Sigmoid colon (tissue), 7 donors: ENCODE data around the gene LGMN. TPM values are rescaled to one million over a fixed set of nuclear protein-coding genes. Genes with fewer than 3 reads are reported as not detected.

Experiments used
- DNase-seq: peaks from one replicate; pipeline ENCODE4 v3.0.0-alpha.2; 2019
- H3K27ac ChIP-seq, 4 donors: fragments of 200-600 bp; sonication (generic); one replicate each; pipeline ENCODE4 v1.5.1; 2016 to 2019; ENCODE audit warnings: mild to moderate bottlenecking in 1 of 4
- H3K27me3 ChIP-seq, 3 donors: fragments of 200-600 bp; sonication (generic); one replicate each; pipeline ENCODE4 v1.5.1; 2019; ENCODE audit warnings: mild to moderate bottlenecking in 1 of 3
- H3K36me3 ChIP-seq, 4 donors: fragments of 200-600 bp; sonication (generic); one replicate each; pipeline ENCODE4 v1.5.1; 2016 to 2019
- H3K4me1 ChIP-seq, 4 donors: fragments of 200-600 bp; sonication (generic); one replicate each; pipeline ENCODE4 v1.5.1; 2017 to 2019
- H3K4me3 ChIP-seq, 4 donors: fragments of 200-600 bp; sonication (generic); one replicate each; pipeline ENCODE4 v1.5.1; 2017 to 2019; ENCODE audit warnings: mild to moderate bottlenecking in 2 of 4, moderate library complexity in 1 of 4
- H3K9me3 ChIP-seq, 4 donors: fragments of 200-600 bp in 3 of 4; sonication (generic) in 3 of 4; one replicate each; pipeline versions ENCODE4 v1.5.1 to v1.6.1; 2013 to 2019
- EP300 ChIP-seq, 4 donors: sonication (generic); formaldehyde crosslinking; IDR thresholded peaks; one replicate each; pipeline ENCODE4 v1.6.1; 2017; ENCODE audit warnings: antibody characterized with exemption in 4 of 4
- POLR2A ChIP-seq, 2 donors: fragments of 450-650 bp; IDR thresholded peaks; one replicate each; pipeline ENCODE4 v1.6.1; 2016; ENCODE audit warnings: antibody characterized with exemption in 2 of 2, mild to moderate bottlenecking in 2 of 2, moderate library complexity in 2 of 2
- POLR2AphosphoS5 ChIP-seq, 4 donors: sonication (generic); formaldehyde crosslinking; IDR thresholded peaks; one replicate each; pipeline ENCODE4 v1.6.1; 2017; ENCODE audit warnings: antibody characterized with exemption in 4 of 4
- WGBS, 2 donors: extraction: QIAGEN DNeasy Blood & Tissue Kit; methylation state at CpG; one replicate each; pipeline ENCODE4 v1.1.7; 2013; 5-methylcytosine and 5-hydroxymethylcytosine counted together
- intact Hi-C: fragments of 100-400 bp; cut with DNase I; formaldehyde crosslinking; loops from one replicate; pipeline ENCODE4 v1.15.1; 2023
- polyA plus RNA-seq, 3 donors: library from polyadenylated mRNA; stranded (reverse); fragments of 200-250 nt; gene quantifications; one replicate each; pipeline ENCODE4 v1.2.3, GENCODE V29; 2013
- total RNA-seq, 4 donors: library from RNA; depleted of rRNA; stranded (reverse); fragments of >200 nt; gene quantifications; one replicate each; pipeline ENCODE4 v1.1.0, GENCODE V29; 2016
- TF ChIP-seq, protein P1 (sequence below), 4 experiments: fragments of 450-650 bp in 3 of 4; fragments of 200-600 bp in 1 of 4; IDR thresholded peaks; one replicate each; pipeline ENCODE4 v1.5.1; 2016 to 2019; ENCODE audit warnings: antibody characterized with exemption in 4 of 4, mild to moderate bottlenecking in 3 of 4, moderate library complexity in 2 of 4
- donor health status: healthy with polysubstance abuse.
- donor health status: Bipolar disorder and iron deficiency.
- donor health status: healthy.

The LGMN gene
- total and polyA plus RNA-seq, 7 donors = 35.4 to 361 (median 74.1) TPM

DNA sequence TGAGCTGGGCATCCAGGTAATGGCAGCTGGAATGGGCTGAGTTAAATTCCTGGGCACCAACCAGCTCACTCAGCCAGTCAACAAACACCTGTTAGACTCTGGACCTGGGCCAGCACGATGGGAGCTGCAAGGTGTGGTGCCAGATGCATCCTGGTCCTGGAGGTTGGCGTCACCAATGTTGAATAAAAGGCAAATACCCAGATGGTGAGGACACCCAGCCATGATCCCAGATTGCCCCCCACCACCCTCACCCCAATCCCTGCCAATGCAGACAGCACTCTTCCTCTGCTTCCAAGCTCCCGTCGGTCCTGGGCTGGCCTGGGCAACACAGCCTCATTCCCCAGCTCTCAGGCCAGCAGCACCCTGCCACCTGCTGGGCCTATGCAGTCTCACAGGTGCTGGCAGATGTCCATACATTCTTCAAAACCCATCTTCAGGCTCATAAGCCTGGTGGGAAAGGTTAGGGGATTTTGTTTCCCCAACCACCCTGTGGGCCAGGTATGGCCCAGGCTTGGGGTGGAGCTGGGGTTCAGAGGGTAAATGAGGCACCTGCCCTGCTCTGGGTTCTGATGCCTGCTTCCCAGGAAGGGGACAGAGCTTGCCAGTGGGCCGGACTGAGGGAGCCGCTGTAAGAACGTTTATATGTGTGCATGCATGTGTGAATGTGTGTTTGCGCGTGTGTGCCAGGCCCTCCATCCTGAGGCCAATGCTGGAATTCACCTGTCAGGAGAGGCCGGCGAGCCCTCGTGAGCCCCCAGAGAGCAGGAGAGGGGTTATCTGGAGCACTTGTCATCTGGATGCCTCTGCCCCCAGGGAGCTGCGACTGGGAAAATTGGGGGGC, 58.0 kb downstream of the LGMN start:
- peak; percentile 63 for DNase-seq
- Histone ChIP-seq H3K9me3 (no peaks in the 10 kb centered on the region), H3K4me3 (no peak overlapping the region), H3K27ac (no peak overlapping the region), H3K4me1 (peaks cover 0 to 51% (median 47%) of the 10 kb centered on the region in 4 donors), H3K27me3 (no peaks in the 10 kb centered on the region), H3K36me3 (peaks cover 4 to 12% (median 7%) of the 10 kb centered on the region in 4 donors)
- TF ChIP-seq POLR2A (IDR thresholded peaks at IDR 0.05) = no peak
- TF ChIP-seq POLR2AphosphoS5 (IDR thresholded peaks at IDR 0.05) = peak in 1 of 4 donors; percentile 16
- TF ChIP-seq, protein P1, sequence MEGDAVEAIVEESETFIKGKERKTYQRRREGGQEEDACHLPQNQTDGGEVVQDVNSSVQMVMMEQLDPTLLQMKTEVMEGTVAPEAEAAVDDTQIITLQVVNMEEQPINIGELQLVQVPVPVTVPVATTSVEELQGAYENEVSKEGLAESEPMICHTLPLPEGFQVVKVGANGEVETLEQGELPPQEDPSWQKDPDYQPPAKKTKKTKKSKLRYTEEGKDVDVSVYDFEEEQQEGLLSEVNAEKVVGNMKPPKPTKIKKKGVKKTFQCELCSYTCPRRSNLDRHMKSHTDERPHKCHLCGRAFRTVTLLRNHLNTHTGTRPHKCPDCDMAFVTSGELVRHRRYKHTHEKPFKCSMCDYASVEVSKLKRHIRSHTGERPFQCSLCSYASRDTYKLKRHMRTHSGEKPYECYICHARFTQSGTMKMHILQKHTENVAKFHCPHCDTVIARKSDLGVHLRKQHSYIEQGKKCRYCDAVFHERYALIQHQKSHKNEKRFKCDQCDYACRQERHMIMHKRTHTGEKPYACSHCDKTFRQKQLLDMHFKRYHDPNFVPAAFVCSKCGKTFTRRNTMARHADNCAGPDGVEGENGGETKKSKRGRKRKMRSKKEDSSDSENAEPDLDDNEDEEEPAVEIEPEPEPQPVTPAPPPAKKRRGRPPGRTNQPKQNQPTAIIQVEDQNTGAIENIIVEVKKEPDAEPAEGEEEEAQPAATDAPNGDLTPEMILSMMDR (IDR thresholded peaks at IDR 0.05) = peak in 1 of 4 experiments; percentile 43
- WGBS, 2 donors = 64 to 78% methylated on average over 13 of the region's 13 CpGs
- intact Hi-C loops = no loop called here

DNA sequence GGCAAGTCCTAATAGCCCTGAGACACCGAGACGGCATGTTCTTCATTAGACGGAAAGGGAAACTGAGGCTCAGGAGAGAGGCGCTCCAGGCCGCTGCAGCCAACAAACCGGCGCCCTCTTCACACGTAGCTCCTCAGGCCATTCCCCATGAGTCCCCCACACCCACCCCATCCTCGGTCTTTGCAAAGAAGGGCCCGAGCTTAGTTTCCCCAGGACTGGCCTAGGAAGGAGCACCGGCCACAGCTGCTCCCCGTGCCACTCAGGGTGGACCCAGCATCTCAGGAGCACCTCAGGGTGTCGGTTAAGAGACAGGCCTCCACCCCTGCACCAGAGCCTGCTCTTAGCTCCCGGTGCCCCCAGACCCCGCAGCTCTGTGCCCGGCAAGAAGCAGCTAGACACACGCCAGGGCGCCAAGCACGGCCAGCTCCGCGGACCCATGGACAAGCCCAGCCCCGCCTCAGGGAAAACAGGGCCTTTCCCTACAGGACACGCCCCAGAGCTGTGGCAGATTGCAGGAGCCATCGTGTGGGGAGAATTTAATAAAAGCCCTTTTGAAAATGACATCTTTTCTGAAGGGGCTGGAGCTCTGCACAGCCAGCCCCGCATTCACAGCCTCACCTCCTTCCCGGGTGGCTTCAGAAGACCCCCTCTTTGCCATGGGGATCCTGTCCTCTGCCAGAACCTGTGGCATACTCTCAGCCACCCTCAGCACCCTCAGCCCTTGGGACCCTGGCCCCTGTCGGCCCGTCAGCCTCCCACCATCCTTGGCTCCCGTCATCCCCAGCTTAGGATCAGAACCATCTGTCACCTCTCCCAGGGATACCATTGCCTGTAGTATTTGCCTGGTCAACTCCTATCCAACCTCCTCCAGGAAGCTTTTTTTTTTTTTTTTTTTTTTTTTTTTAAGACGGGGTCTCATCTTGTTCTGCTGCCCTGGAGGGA, 59.7 kb downstream of the LGMN start:
- intact Hi-C loops = loop anchor here (5.0 kb wide), 1 partner anchor 566 kb away; the partner anchor contains the start of genes CPSF2 and NDUFB1
- 58 to 87% methylated on average over 30 of the region's 30 CpGs for WGBS, 2 donors
- Histone ChIP-seq H3K4me3 (peak overlapping the region in 2 of 4 donors; percentile 40 to 46), H3K9me3 (no peaks in the 10 kb centered on the region), H3K4me1 (peaks cover 0 to 42% (median 38%) of the 10 kb centered on the region in 4 donors), H3K36me3 (peaks cover 4 to 27% (median 11%) of the 10 kb centered on the region in 4 donors), H3K27ac (peak overlapping the region in 3 of 4 donors; percentile 65 to 74 (median 68)), H3K27me3 (no peaks in the 10 kb centered on the region)
- peak; percentile 67 for DNase-seq
- TF ChIP-seq POLR2AphosphoS5 (IDR thresholded peaks at IDR 0.05) (no peak), EP300 (IDR thresholded peaks at IDR 0.05) (no peak), POLR2A (IDR thresholded peaks at IDR 0.05) (no peak)
- TF ChIP-seq, protein P1 (IDR thresholded peaks at IDR 0.05) = no peak

DNA sequence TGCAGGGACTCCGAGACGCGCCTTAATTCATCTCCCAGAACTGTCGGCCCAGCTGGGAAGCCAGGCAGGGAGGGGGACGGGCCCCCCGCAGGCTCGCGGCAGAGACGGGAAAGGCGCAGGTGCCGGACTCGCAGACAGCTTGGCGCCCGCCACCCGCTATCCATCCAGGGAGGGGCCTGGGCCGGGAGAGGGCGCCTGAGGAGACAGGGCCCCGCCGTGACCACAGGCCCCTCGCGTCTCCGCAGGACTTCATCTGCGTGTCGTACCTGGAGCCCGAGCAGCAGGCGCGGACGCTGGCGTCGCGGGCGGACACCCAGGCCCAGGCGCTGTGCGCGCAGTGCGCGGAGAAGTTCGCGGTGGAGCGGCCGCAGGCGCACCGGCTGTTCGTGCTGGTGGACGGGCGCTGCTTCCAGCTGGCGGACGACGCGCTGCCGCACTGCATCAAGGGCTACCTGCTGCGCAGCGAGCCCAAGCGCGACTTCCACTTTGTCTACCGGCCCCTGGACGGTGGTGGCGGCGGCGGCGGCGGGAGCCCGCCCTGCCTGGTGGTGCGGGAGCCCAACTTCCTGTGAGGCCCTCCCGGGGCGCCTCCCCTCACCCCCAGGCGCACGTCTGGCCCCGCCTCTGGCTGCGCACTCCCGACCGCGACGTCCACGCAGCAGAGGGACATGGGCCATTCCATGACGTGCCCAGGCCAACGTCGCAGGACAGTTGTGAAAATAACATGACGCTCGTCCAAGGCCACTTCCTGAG, 60.6 kb downstream of the LGMN start:
- no peaks in the 10 kb centered on the region for H3K27me3 ChIP-seq
- H3K27ac ChIP-seq = peak overlapping the region; percentile 41 to 74 (median 66)
- peaks cover 4 to 27% (median 11%) of the 10 kb centered on the region in 4 donors for H3K36me3 ChIP-seq
- intact Hi-C loops = loop anchor here (2.0 to 5.0 kb wide), 2 partner anchors 95 to 566 kb away; partner anchors contain the start of genes CPSF2 and NDUFB1
- TF ChIP-seq, protein P1 (IDR thresholded peaks at IDR 0.05) = no peak
- peak in 3 of 4 donors; percentile 6 to 36 (median 7) for TF ChIP-seq POLR2AphosphoS5 (IDR thresholded peaks at IDR 0.05)
- no peak for TF ChIP-seq POLR2A (IDR thresholded peaks at IDR 0.05)
- no peak for TF ChIP-seq EP300 (IDR thresholded peaks at IDR 0.05)
- DNase-seq = peak; percentile 76
- WGBS, 2 donors = 46 to 74% methylated on average over 80 of the region's 80 CpGs
- H3K4me3 ChIP-seq = peak overlapping the region; percentile 11 to 46 (median 38)
- H3K9me3 ChIP-seq = no peaks in the 10 kb centered on the region
- peaks cover 0 to 33% (median 30%) of the 10 kb centered on the region in 4 donors for H3K4me1 ChIP-seq

DNA sequence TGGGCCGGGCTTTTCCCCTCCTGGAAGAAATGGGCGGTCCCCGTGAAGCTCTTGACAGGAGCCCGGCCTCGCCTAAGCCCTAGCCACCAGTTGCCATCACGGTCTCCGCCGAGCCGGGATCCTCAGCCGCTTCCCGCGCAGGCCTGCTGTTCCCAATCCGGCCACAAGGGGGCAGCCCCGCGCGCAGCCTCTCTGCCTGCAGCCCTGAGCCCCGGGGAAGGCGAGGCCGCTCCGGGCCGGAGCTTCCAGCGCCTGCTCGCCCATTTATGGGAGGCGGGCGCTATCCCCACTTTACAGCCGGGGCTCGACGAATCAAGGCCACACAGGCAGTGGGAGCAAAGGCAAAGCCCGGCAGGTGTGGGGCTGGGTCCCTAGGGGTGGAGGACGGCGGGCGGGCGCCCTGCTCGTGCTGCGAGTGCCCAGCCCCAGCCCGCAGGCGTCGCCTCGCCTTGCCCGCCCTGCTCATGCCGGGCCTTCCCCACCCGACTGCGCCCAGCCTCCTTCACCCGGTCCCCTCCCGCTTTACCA, 61.5 kb downstream of the LGMN start:
- H3K27me3 ChIP-seq = no peaks in the 10 kb centered on the region
- peak overlapping the region in 3 of 4 donors; percentile 65 to 74 (median 68) for H3K27ac ChIP-seq
- intact Hi-C loops = loop anchor here (2.0 to 5.0 kb wide), 2 partner anchors 96 to 565 kb away; partner anchors contain the start of genes CPSF2 and NDUFB1
- H3K9me3 ChIP-seq = no peaks in the 10 kb centered on the region
- TF ChIP-seq POLR2AphosphoS5 (IDR thresholded peaks at IDR 0.05) = peak in 3 of 4 donors; percentile 35 to 61 (median 57)
- no peak for TF ChIP-seq POLR2A (IDR thresholded peaks at IDR 0.05)
- TF ChIP-seq, protein P1 (IDR thresholded peaks at IDR 0.05) = peak; percentile 91 to 95 (median 94)
- TF ChIP-seq EP300 (IDR thresholded peaks at IDR 0.05) = no peak
- peaks cover 4 to 34% (median 13%) of the 10 kb centered on the region in 4 donors for H3K36me3 ChIP-seq
- peaks cover 0 to 24% (median 21%) of the 10 kb centered on the region in 4 donors for H3K4me1 ChIP-seq
- peak overlapping the region; percentile 13 to 46 (median 38) for H3K4me3 ChIP-seq
- peak; percentile 90 for DNase-seq
- WGBS, 2 donors = 9 to 39% methylated on average over 45 of the region's 45 CpGs
